WTC11 (cell line): ENCODE results near the gene NAA80. TPM values are rescaled to one million over a fixed set of nuclear protein-coding genes. Genes with fewer than 3 reads are reported as not detected.
A peak's percentile ranks its signal among the peaks of the same experiment; 100 is the strongest.

Experiments used
- ATAC-seq: fragments of 200-7000 bp; cut with Tn5 transposase; 2 replicates; pipeline ENCODE4 v1.10.0; 2021; ENCODE audit warnings: mild to moderate bottlenecking, moderate library complexity
- Bru-seq: library from RNA; stranded (reverse); fragments of 400-500 nt; gene quantifications from one replicate; lab custom pipeline; 2021; lab: Mats Ljungman, UMichigan
- CTCF ChIA-PET: fragments of 300-600 bp; sonication (Branson Sonifier 250); formaldehyde crosslinking; loops from one replicate; lab custom pipeline; 2021; ENCODE audit warnings: antibody characterized with exemption; lab: Charles Lee
- POLR2A ChIA-PET: fragments of 350-600 bp; sonication (Branson Sonifier 250); formaldehyde crosslinking; loops from one replicate; lab custom pipeline; 2021; ENCODE audit warnings: antibody characterized with exemption; lab: Charles Lee
- DNase-seq: peaks from one replicate; pipeline ENCODE4 v3.0.0; 2021; ENCODE audit warnings: low spot score
- H3K27ac Mint-ChIP-seq: 2 replicates; pipeline ENCODE4 v1.8.0; 2021; ENCODE audit warnings: mixed read lengths
- H3K27me3 Mint-ChIP-seq: 2 replicates; pipeline ENCODE4 v1.8.0; 2021; ENCODE audit warnings: low read depth, mild to moderate bottlenecking, moderate library complexity, mixed read lengths
- H3K36me3 Mint-ChIP-seq: 2 replicates; pipeline ENCODE4 v1.8.0; 2021; ENCODE audit warnings: mixed read lengths
- H3K4me1 Mint-ChIP-seq: 2 replicates; pipeline ENCODE4 v1.8.0; 2022; ENCODE audit warnings: mixed read lengths
- H3K4me3 Mint-ChIP-seq: 2 replicates; pipeline ENCODE4 v1.8.0; 2021; ENCODE audit warnings: mild to moderate bottlenecking, moderate library complexity, mixed read lengths
- H3K9me3 Mint-ChIP-seq: 2 replicates; pipeline ENCODE4 v1.8.0; 2021; ENCODE audit warnings: mixed read lengths
- CTCF ChIP-seq: fragments of 200-600 bp; IDR thresholded peaks from 2 replicates; pipeline ENCODE4 v1.8.0; 2022; ENCODE audit warnings: antibody characterized with exemption
- ELF4 ChIP-seq: sonication (generic); formaldehyde crosslinking; IDR thresholded peaks from 2 replicates; pipeline ENCODE4 v1.8.1; 2022; ENCODE audit warnings: low read depth, mild to moderate bottlenecking, moderate library complexity, missing genetic modification reagents
- EMX1 ChIP-seq: fragments of 250-450 bp; sonication (Bioruptor Pico); IDR thresholded peaks from 2 replicates; pipeline ENCODE4 v1.8.0; 2021; ENCODE audit warnings: mild to moderate bottlenecking
- ERG ChIP-seq: fragments of 250-450 bp; sonication (Bioruptor Pico); IDR thresholded peaks from 2 replicates; pipeline ENCODE4 v1.8.0; 2021; ENCODE audit warnings: mild to moderate bottlenecking
- ESRRA ChIP-seq: sonication (generic); formaldehyde crosslinking; IDR thresholded peaks from 2 replicates; pipeline ENCODE4 v1.8.1; 2022; ENCODE audit warnings: mild to moderate bottlenecking, missing genetic modification reagents, borderline replicate concordance
- ETV6 ChIP-seq: sonication (generic); formaldehyde crosslinking; IDR thresholded peaks from 2 replicates; pipeline ENCODE4 v1.8.1; 2022; ENCODE audit warnings: mild to moderate bottlenecking, missing genetic modification reagents
- FOXP1 ChIP-seq: sonication (generic); formaldehyde crosslinking; IDR thresholded peaks from 2 replicates; pipeline ENCODE4 v1.8.0; 2022; ENCODE audit warnings: missing genetic modification reagents, mild to moderate bottlenecking, moderate library complexity, borderline replicate concordance
- FOXP4 ChIP-seq: sonication (generic); formaldehyde crosslinking; IDR thresholded peaks from 2 replicates; pipeline ENCODE4 v1.8.0; 2022; ENCODE audit warnings: mild to moderate bottlenecking, missing genetic modification reagents
- GABPB1 ChIP-seq: sonication (generic); formaldehyde crosslinking; IDR thresholded peaks from 2 replicates; pipeline ENCODE4 v1.8.1; 2023; ENCODE audit warnings: mild to moderate bottlenecking, missing genetic modification reagents
- MAX ChIP-seq: sonication (generic); formaldehyde crosslinking; IDR thresholded peaks from 2 replicates; pipeline ENCODE4 v1.8.0; 2022; ENCODE audit warnings: mild to moderate bottlenecking, missing genetic modification reagents
- MLX ChIP-seq: sonication (generic); formaldehyde crosslinking; IDR thresholded peaks from 2 replicates; pipeline ENCODE4 v1.8.1; 2023; ENCODE audit warnings: mild to moderate bottlenecking, missing genetic modification reagents, moderate library complexity
- RORB ChIP-seq: fragments of 250-450 bp; sonication (Bioruptor Pico); IDR thresholded peaks from 2 replicates; pipeline ENCODE4 v1.9.0; 2021; ENCODE audit warnings: mild to moderate bottlenecking
- SP1 ChIP-seq: sonication (generic); formaldehyde crosslinking; conservative IDR thresholded peaks from 2 replicates; pipeline ENCODE4 v1.8.1; 2022; ENCODE audit warnings: missing genetic modification reagents
- TEAD1 ChIP-seq: sonication (generic); formaldehyde crosslinking; IDR thresholded peaks from 2 replicates; pipeline ENCODE4 v1.8.0; 2022; ENCODE audit warnings: mild to moderate bottlenecking, missing genetic modification reagents
- ZNF232 ChIP-seq: sonication (generic); formaldehyde crosslinking; IDR thresholded peaks from 2 replicates; pipeline ENCODE4 v1.8.0; 2022; ENCODE audit warnings: mild to moderate bottlenecking, missing genetic modification reagents
- ZNF263 ChIP-seq: sonication (generic); formaldehyde crosslinking; IDR thresholded peaks from 2 replicates; pipeline ENCODE4 v1.8.1; 2022; ENCODE audit warnings: low read depth, mild to moderate bottlenecking, moderate library complexity, missing genetic modification reagents
- ZNF416 ChIP-seq: fragments of 250-450 bp; sonication (Bioruptor Pico); IDR thresholded peaks from 2 replicates; pipeline ENCODE4 v1.9.0; 2021; ENCODE audit warnings: mild to moderate bottlenecking, inconsistent platforms
- ZNF423 ChIP-seq: fragments of 250-450 bp; sonication (Bioruptor Pico); IDR thresholded peaks from 2 replicates; pipeline ENCODE4 v2.1.2; 2022; ENCODE audit warnings: mild to moderate bottlenecking, moderate library complexity
- long read RNA-seq, 3 experiments: library from RNA in 1 of 3; library from capped mRNA in 1 of 3; library from polyadenylated mRNA in 1 of 3; unstranded in 2 of 3; stranded (forward) in 1 of 3; transcript quantifications; one replicate each; pipeline ENCODE4 v2.0.0, GENCODE V29; 2021
- total RNA-seq: library from RNA; stranded (reverse); gene quantifications from 3 replicates; pipeline ENCODE4 v1.2.3, GENCODE V29; 2021
- TF ChIP-seq, protein P1 (sequence below): fragments of 250-450 bp; sonication (Bioruptor Pico); IDR thresholded peaks from 2 replicates; pipeline ENCODE4 v2.1.2; 2022; ENCODE audit warnings: mild to moderate bottlenecking, moderate library complexity
- TF ChIP-seq, protein P2 (sequence below): sonication (generic); formaldehyde crosslinking; IDR thresholded peaks from 2 replicates; pipeline ENCODE4 v1.8.1; 2022; ENCODE audit warnings: mild to moderate bottlenecking, missing genetic modification reagents, moderate library complexity, borderline replicate concordance
- TF ChIP-seq, protein P3 (sequence below): sonication (generic); formaldehyde crosslinking; IDR thresholded peaks from 2 replicates; pipeline ENCODE4 v1.8.1; 2022; ENCODE audit warnings: mild to moderate bottlenecking, moderate library complexity, missing genetic modification reagents

The NAA80 gene, protein sequence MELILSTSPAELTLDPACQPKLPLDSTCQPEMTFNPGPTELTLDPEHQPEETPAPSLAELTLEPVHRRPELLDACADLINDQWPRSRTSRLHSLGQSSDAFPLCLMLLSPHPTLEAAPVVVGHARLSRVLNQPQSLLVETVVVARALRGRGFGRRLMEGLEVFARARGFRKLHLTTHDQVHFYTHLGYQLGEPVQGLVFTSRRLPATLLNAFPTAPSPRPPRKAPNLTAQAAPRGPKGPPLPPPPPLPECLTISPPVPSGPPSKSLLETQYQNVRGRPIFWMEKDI
- total RNA-seq = 13.7 to 17.3 TPM (median 13.7 TPM) in 3 replicates
- Bru-seq, nascent RNA = percentile 50 among the genes with signal in this experiment
- long read RNA-seq, experiment 1, transcript NAA80-204 (2 exons, 1,464 nt) = major isoform, 15 of 24 reads
- long read RNA-seq, experiment 1, partial matches to known transcripts = 0 of 24 reads
- long read RNA-seq, experiment 1, other reads (novel, unspliced or antisense) = 6 of 24 reads
- long read RNA-seq, experiment 2, partial matches to known transcripts = 0 of 10 reads
- long read RNA-seq, experiment 2, other reads (novel, unspliced or antisense) = 5 of 10 reads
- long read RNA-seq, experiment 3, transcript NAA80-201 (2 exons, 1,330 nt) = minor isoform, 6 of 17 reads
- long read RNA-seq, experiment 3, transcript NAA80-204 (2 exons, 1,464 nt) = major isoform, 7 of 17 reads
- long read RNA-seq, experiment 3, partial matches to known transcripts = 0 of 17 reads
- long read RNA-seq, experiment 3, other reads (novel, unspliced or antisense) = 3 of 17 reads

GRCh38 chr3:50298836-50299637, at the start of gene NAA80, which contains the start of gene HYAL3:
NAA80 (minus strand) TSS chr3:50299405; CDS start chr3:50297463, 1,942 bp downstream.
HYAL3 (minus strand) TSS chr3:50299405; CDS start chr3:50295602, 3,803 bp downstream.
- Mint-ChIP-seq H3K36me3 (no peaks in the 10 kb centered on the region), H3K4me1 (peaks cover 22% of the 10 kb centered on the region), H3K27ac (peak within 1 kb of the TSS; percentile 98), H3K9me3 (no peaks in the 10 kb centered on the region), H3K4me3 (peak within 1 kb of the TSS; percentile 97), H3K27me3 (no peaks in the 10 kb centered on the region; the same call in 1 of the 2 replicates)
- CTCF ChIA-PET = interaction anchor here (0.6 to 5.9 kb wide), 21 partner anchors 15 to 313 kb away, joined by 3 to 95 read pairs (median 4); partner anchors contain the start of genes CISH and HYAL2
- peak; percentile 88 for ATAC-seq
- peak; percentile 100 for DNase-seq
- POLR2A ChIA-PET = interaction anchor here (0.5 to 1.4 kb wide), 8 partner anchors 17 to 265 kb away, joined by 3 to 8 read pairs (median 4); partner anchors contain the start of genes CYB561D2, HYAL2 and NPRL2
- peak; percentile 73; the same call in 1 of the 2 replicates for TF ChIP-seq ZNF416 (CRISPR knock-in tag)
- no peak for TF ChIP-seq ZNF232 (CRISPR knock-in tag)
- TF ChIP-seq, protein P1, sequence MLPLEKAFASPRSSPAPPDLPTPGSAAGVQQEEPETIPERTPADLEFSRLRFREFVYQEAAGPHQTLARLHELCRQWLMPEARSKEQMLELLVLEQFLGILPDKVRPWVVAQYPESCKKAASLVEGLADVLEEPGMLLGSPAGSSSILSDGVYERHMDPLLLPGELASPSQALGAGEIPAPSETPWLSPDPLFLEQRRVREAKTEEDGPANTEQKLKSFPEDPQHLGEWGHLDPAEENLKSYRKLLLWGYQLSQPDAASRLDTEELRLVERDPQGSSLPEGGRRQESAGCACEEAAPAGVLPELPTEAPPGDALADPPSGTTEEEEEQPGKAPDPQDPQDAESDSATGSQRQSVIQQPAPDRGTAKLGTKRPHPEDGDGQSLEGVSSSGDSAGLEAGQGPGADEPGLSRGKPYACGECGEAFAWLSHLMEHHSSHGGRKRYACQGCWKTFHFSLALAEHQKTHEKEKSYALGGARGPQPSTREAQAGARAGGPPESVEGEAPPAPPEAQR (CRISPR knock-in tag) = no peak
- peak; percentile 64; the same call in 1 of the 2 replicates for TF ChIP-seq SP1 (CRISPR knock-in tag)
- TF ChIP-seq TEAD1 (CRISPR knock-in tag) = 0 out of 2 replicates have a peak, but pooled peaks have one; percentile 34
- TF ChIP-seq, protein P2, sequence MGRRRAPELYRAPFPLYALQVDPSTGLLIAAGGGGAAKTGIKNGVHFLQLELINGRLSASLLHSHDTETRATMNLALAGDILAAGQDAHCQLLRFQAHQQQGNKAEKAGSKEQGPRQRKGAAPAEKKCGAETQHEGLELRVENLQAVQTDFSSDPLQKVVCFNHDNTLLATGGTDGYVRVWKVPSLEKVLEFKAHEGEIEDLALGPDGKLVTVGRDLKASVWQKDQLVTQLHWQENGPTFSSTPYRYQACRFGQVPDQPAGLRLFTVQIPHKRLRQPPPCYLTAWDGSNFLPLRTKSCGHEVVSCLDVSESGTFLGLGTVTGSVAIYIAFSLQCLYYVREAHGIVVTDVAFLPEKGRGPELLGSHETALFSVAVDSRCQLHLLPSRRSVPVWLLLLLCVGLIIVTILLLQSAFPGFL (CRISPR knock-in tag) = 0 out of 2 replicates have a peak, but pooled peaks have one; percentile 38
- 0 out of 2 replicates have a peak, but pooled peaks have one; percentile 35 for TF ChIP-seq GABPB1 (CRISPR knock-in tag)
- peak; percentile 34; the same call in 1 of the 2 replicates for TF ChIP-seq MAX (CRISPR knock-in tag)
- no peak for TF ChIP-seq RORB (CRISPR knock-in tag)
- peak; percentile 78 for TF ChIP-seq FOXP1 (CRISPR knock-in tag)
- TF ChIP-seq FOXP4 (CRISPR knock-in tag) = 0 out of 2 replicates have a peak, but pooled peaks have one; percentile 62
- TF ChIP-seq ZNF263 (CRISPR knock-in tag) = no peak
- no peak; the same call in 1 of the 2 replicates for TF ChIP-seq CTCF
- TF ChIP-seq, protein P3, sequence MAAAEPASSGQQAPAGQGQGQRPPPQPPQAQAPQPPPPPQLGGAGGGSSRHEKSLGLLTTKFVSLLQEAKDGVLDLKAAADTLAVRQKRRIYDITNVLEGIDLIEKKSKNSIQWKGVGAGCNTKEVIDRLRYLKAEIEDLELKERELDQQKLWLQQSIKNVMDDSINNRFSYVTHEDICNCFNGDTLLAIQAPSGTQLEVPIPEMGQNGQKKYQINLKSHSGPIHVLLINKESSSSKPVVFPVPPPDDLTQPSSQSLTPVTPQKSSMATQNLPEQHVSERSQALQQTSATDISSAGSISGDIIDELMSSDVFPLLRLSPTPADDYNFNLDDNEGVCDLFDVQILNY = 0 out of 2 replicates have a peak, but pooled peaks have one; percentile 20
- TF ChIP-seq MLX (CRISPR knock-in tag) = no peak
- TF ChIP-seq ETV6 (CRISPR knock-in tag) = peak; percentile 65; the same call in 1 of the 2 replicates
- TF ChIP-seq ZNF423 (CRISPR knock-in tag) = peak; percentile 58
- TF ChIP-seq EMX1 (CRISPR knock-in tag) = no peak
- TF ChIP-seq ELF4 (CRISPR knock-in tag) = no peak
- TF ChIP-seq ESRRA = peak; percentile 72; the same call in 1 of the 2 replicates
- 0 out of 2 replicates have a peak, but pooled peaks have one; percentile 19 for TF ChIP-seq ERG (CRISPR knock-in tag)
